AG04450 (cell line): ENCODE results near the gene ZBTB1. TPM values are rescaled to one million over a fixed set of nuclear protein-coding genes. Genes with fewer than 3 reads are reported as not detected.

ENCODE experiments used
- CTCF ChIA-PET: fragments of 300-600, 350-600 bp; formaldehyde crosslinking; extraction: SDS; loops from one replicate; lab custom pipeline; 2022; ENCODE audit warnings: antibody characterized with exemption, inconsistent platforms; lab: Charles Lee
- POLR2A ChIA-PET: fragments of 350-600 bp; formaldehyde crosslinking; extraction: SDS; loops from one replicate; lab custom pipeline; 2021; ENCODE audit warnings: antibody characterized with exemption, inconsistent platforms; lab: Yijun Ruan, JAX
- DNase-seq: peaks from one replicate; pipeline ENCODE4 v3.0.0-alpha.2; 2011; ENCODE audit warnings: low read depth, low spot score
- H3K27ac ChIP-seq: one replicate; pipeline ENCODE4 v1.5.1; 2012; ENCODE audit warnings: low read depth, low read length, control low read depth
- H3K27me3 ChIP-seq: one replicate; pipeline ENCODE4 v1.6.0; 2012; ENCODE audit warnings: low read length; ENCODE audit not compliant: control insufficient read depth, insufficient read depth
- H3K4me3 ChIP-seq: 2 replicates; pipeline ENCODE4 v1.5.1; 2011; ENCODE audit warnings: mild to moderate bottlenecking, low read depth, low read length, control low read depth
- H3K9me3 ChIP-seq: 2 replicates; pipeline ENCODE4 v1.5.1; 2012; ENCODE audit warnings: low read length; ENCODE audit not compliant: control insufficient read depth, insufficient read depth
- polyA plus RNA-seq: library from polyadenylated mRNA; depleted of rRNA; stranded (reverse); fragments of >200 nt; gene quantifications from 2 replicates; pipeline ENCODE4 v1.2.3, GENCODE V29; 2011
- TF ChIP-seq, protein P1 (sequence below): IDR thresholded peaks from 2 replicates; pipeline ENCODE4 v1.5.1; 2011; ENCODE audit warnings: low read depth, low read length, control low read depth, inconsistent platforms

Gene ZBTB1
- polyA plus RNA-seq, 1 experiment: 42.1 TPM

GRCh38 chr14:64540208-64541202 lies 35.9 kb downstream of the ZBTB1 start, which contains the start of gene HSPA2:
TSS of gene HSPA2 (plus strand) at chr14:64540741. CDS start at chr14:64540850, 109 bp downstream.
- Histone ChIP-seq H3K27ac (peak within 1 kb of the TSS; percentile 89), H3K4me3 (peak within 1 kb of the TSS; percentile 69), H3K27me3 (peaks cover 10% of the 10 kb centered on the region), H3K9me3 (peaks cover 14% of the 10 kb centered on the region)
- peak; percentile 99 for DNase-seq
- TF ChIP-seq, protein P1, sequence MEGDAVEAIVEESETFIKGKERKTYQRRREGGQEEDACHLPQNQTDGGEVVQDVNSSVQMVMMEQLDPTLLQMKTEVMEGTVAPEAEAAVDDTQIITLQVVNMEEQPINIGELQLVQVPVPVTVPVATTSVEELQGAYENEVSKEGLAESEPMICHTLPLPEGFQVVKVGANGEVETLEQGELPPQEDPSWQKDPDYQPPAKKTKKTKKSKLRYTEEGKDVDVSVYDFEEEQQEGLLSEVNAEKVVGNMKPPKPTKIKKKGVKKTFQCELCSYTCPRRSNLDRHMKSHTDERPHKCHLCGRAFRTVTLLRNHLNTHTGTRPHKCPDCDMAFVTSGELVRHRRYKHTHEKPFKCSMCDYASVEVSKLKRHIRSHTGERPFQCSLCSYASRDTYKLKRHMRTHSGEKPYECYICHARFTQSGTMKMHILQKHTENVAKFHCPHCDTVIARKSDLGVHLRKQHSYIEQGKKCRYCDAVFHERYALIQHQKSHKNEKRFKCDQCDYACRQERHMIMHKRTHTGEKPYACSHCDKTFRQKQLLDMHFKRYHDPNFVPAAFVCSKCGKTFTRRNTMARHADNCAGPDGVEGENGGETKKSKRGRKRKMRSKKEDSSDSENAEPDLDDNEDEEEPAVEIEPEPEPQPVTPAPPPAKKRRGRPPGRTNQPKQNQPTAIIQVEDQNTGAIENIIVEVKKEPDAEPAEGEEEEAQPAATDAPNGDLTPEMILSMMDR: peak; percentile 86
- CTCF ChIA-PET: interaction anchor here (0.5 to 6.1 kb wide), 38 partner anchors 9 to 1153 kb away, joined by 3 to 73 read pairs (median 4); partner anchors contain the start of gene MTHFD1
- POLR2A ChIA-PET: interaction anchor here (0.7 to 3.2 kb wide), 25 partner anchors 8 to 874 kb away, joined by 3 to 35 read pairs (median 4); partner anchors contain the start of genes FNTB, MTHFD1, PPP1R36 and ZBTB1

- peaks cover 14% of the 10 kb centered on the region for H3K9me3 ChIP-seq
- TF ChIP-seq, protein P1: no peak
- CTCF ChIA-PET: interaction anchor here (1.2 to 6.1 kb wide), 2 partner anchors 96 to 197 kb away, joined by 3 to 73 read pairs; no protein-coding TSS in a partner anchor
- H3K27me3 ChIP-seq: peaks cover 10% of the 10 kb centered on the region
- POLR2A ChIA-PET: interaction anchor here (1.0 to 3.2 kb wide), 6 partner anchors 14 to 221 kb away, joined by 3 to 35 read pairs (median 6); no protein-coding TSS in a partner anchor
- peak overlapping the region; percentile 62 for H3K4me3 ChIP-seq
- no peak overlapping the region for H3K27ac ChIP-seq
- no peak for DNase-seq
Measured at GRCh38 chr14:64541261-64541971, 36.8 kb downstream of the ZBTB1 start.

- POLR2A ChIA-PET: interaction anchor here (1.0 to 3.2 kb wide), 5 partner anchors 13 to 220 kb away, joined by 3 to 35 read pairs (median 6); no protein-coding TSS in a partner anchor
- CTCF ChIA-PET: interaction anchor here (1.8 to 6.1 kb wide), 2 partner anchors 95 to 350 kb away, joined by 8 to 73 read pairs; no protein-coding TSS in a partner anchor
Measured at GRCh38 chr14:64541972-64542835, 37.6 kb downstream of the ZBTB1 start.

GRCh38 chr14:64542836-64543201 lies 38.2 kb downstream of the ZBTB1 start:
- Histone ChIP-seq H3K4me3 (peak overlapping the region; percentile 62), H3K27ac (no peak overlapping the region), H3K27me3 (peaks cover 10% of the 10 kb centered on the region), H3K9me3 (peaks cover 14% of the 10 kb centered on the region)
- ChIA-PET CTCF (interaction anchor here (1.0 to 6.1 kb wide), 3 partner anchors 14 to 349 kb away, joined by 4 to 73 read pairs (median 8); no protein-coding TSS in a partner anchor), POLR2A (interaction anchor here (0.5 to 1.9 kb wide), 3 partner anchors 13 to 121 kb away, joined by 6 to 7 read pairs (median 6); no protein-coding TSS in a partner anchor)
- TF ChIP-seq, protein P1: no peak
- DNase-seq: no peak

More at GRCh38 chr14:64541972-64542835, 37.6 kb downstream of the ZBTB1 start:
- Histone ChIP-seq H3K27me3 (peaks cover 10% of the 10 kb centered on the region), H3K4me3 (peak overlapping the region; percentile 62), H3K27ac (no peak overlapping the region), H3K9me3 (peaks cover 14% of the 10 kb centered on the region)
- no peak for DNase-seq
- TF ChIP-seq, protein P1: no peak
